Stimulated activated CD8-positive, alpha-beta memory T cell treated with anti-CD3 and anti-CD28 coated beads, Interleukin-4, amount 100 ng/mL, for 1 hour (primary cell): ENCODE data around the gene EPS8L1.
A peak's percentile ranks its signal among the peaks of the same experiment; 100 is the strongest.

Experiments
- DNase-seq, 2 donors: peaks; one replicate each; pipeline ENCODE4 v3.0.0-alpha.2; 2020; ENCODE audit warnings: low read depth in 2 of 2, low spot score in 1 of 2

Gene EPS8L1

DNA sequence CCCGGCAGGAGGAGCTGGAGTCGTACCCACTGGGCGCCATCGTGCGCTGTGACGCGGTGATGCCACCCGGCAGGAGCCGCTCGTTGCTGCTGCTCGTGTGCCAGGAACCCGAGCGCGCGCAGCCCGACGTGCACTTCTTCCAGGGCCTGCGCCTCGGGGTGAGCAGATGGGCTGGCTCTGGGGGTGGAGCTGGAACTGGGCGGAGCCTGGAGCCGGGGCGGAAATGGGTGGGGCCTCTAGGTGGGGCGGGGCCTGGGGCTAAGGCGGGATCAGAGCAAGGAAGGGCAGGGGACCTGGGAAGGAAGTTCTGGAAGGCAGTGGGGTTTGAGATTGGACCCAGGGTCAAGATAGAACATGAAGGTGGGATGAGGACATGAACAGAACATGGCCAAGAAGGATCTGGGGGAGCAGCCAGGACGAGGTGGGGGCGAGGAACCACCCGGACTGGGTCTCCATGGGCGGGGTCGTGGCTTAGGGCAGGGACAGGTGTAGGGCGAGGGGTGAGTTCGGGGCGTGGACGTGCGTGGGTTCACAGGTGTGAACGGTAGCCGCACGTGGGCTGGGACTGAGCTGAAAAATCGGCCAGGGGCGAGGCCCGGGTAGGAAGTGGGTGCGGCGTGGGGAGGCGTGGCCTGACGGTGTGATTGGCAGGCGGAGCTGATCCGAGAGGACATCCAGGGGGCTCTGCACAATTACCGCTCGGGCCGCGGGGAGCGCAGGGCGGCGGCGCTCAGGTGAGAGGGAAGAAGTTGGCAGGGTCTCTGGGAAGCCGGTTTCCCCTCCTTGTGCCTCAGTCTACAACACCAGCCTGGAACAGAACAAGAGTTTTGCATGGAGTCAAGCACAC, 4.7 kb downstream of the EPS8L1 start:
- DNase-seq: no peak

DNA sequence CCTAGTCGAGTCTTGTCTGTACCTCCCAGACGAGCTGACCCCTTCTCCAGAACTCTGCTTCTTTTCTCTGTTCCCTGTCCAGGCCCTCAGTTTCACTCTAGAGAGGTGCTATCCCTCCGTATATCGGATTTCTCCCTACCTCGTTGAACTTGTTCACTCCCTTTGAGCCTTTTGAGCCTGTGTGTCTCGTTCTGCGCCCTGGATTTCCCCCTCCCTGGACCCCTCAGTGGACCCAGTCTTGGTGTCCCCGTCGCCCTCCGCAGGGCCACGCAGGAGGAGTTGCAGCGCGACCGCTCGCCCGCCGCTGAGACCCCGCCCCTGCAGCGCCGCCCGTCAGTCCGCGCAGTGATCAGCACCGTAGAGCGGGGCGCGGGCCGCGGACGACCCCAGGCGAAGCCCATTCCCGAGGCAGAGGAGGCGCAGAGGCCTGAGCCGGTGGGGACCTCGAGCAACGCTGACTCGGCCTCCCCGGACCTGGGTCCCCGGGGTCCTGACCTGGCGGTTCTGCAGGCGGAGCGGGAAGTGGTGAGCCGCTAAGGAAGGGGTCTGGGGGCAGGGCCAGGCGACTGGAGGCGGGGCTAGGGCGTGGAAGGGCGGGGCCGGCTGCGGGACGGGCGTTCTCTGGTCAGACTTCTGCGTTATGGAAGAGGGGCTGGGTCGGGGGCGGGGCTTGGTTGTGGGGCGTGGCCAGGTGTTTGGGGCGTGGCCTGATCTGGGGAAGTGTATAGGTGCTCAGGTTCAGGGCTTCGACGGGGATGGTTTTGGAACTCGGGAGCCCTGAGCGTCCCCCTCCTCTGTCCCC, 5.5 kb downstream of the EPS8L1 start:
- peak; percentile 64 to 81 for DNase-seq

DNA sequence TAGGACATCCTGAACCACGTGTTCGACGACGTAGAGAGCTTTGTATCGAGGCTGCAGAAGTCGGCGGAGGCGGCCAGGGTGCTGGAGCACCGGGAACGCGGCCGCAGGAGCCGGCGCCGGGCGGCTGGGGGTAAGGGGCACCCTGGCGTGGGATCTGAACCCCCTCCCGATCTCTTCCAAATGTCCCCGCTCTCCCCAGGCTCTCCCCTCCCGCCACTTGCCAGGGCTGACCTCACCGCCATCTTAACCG, 6.0 kb downstream of the EPS8L1 start:
- DNase-seq: no peak

DNA sequence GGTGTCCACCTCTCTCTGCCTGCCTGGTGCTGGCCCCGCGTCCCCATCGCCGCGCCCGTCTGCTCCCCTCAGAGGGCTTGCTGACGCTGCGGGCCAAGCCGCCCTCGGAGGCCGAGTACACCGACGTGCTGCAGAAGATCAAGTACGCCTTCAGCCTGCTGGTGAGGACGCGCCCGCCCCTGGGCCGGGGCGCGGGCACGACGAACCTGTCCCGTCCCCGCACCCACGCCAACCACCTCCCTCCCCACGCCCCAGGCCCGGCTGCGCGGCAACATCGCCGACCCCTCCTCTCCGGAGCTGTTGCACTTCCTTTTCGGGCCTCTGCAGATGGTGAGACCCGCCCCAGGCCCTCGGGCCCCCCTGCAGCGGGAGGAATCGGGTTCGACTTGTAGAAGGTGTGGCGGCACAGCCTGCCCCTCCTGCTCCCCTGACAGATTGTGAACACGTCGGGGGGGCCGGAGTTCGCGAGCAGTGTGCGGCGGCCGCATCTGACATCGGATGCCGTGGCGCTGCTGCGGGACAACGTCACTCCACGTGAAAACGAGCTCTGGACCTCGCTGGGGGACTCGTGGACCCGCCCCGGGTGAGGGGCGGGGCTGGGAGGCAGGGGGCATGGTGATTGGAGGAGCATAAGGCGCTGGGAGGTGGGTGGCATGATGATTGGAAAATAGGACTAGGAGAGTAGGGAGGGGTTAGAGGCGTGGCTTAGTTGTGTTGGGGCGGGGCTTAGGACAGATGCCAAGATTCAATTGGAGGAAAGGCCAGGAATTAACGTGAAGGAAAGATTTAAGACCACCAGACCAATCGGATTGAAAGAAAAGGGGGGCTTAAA, 6.6 kb downstream of the EPS8L1 start:
- peak in 1 of 2 donors; percentile 18 for DNase-seq

DNA sequence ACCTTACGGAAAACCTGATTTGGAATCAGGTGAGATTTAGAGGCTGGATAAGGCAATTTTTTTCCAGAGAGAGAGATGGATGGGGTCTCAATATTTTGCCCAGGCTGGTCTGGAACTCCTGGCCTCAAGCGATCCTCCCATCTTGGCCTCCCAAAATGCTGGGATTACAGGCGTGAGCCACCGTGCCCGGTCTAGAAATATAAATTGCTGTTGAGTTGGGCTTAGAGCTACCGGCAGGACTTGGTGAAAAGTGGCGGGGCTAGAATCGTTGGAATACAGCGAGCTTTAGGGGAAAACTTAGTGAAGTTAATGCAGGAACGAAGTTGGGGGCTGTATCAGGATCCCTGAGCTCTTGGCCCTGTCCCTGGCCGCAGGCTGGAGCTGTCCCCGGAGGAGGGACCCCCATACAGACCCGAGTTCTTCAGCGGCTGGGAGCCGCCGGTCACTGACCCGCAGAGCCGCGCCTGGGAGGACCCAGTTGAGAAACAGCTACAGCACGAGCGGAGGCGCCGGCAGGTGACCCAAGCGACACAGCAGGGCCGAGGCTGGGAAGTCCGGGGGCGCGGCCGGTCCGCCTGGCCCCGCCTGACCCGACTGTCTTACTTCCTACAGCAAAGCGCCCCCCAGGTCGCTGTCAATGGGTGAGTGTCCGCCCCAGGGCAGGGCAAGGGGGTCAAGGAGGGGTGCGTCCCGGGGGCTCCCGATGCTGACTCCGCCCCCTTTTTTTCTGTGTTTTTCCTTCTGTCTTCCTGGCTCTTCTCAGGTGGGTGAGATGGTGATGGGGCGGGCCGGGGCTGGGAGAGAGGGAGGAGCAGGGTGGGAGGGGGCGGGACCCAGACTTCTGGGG, 7.6 kb downstream of the EPS8L1 start:
- DNase-seq: no peak

DNA sequence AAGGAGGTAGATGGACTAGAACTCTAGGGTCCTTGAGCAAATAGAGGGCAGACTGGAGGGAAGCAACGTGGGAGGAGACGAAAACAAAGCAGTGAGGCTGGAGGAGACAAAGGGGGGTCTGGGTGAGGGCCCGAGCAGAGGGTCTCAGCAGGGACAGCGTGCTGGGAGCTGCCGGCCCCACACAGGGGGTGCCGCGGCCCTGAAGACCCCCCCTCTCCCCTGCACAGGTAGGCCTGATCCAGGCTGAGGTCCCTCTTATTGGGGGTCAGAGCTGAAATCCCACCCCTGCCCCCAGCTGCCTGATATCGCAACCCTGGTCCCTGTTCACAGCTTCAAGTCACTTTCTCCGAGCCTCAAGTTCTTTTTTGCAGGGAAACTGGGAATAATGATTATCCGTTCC, 8.7 kb downstream of the EPS8L1 start:
- no peak for DNase-seq

DNA sequence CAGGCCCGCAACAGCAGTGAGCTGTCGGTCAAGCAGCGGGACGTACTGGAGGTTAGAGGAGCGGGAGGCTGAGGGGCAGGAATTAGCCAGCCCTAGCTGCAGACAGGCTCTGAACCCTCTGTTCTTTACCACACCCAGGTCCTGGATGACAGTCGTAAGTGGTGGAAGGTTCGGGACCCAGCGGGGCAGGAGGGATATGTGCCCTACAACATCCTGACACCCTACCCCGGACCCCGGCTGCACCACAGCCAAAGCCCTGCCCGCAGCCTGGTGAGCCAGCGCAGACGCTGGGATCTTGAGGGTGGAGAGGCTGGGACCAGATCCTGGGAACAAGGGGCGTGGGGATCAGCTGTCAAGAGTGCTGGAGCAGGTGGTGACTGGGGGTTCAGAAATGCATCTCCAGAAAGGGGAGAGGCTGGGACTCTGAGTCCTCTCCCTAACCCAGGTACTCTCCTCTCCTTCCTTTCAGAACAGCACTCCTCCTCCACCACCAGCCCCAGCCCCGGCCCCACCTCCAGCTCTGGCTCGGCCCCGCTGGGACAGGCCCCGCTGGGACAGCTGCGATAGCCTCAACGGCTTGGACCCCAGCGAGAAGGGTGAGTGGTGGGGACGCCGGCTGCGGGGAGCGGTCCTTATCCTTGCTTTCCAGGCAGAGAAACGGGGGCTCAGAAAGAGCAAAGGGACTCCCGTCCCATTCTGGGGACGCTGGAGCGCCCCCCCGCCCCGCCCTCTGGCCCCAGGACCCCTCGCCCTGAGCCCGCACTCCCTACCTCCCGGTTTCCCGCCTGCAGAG, 10.4 kb downstream of the EPS8L1 start:
- no peak for DNase-seq

DNA sequence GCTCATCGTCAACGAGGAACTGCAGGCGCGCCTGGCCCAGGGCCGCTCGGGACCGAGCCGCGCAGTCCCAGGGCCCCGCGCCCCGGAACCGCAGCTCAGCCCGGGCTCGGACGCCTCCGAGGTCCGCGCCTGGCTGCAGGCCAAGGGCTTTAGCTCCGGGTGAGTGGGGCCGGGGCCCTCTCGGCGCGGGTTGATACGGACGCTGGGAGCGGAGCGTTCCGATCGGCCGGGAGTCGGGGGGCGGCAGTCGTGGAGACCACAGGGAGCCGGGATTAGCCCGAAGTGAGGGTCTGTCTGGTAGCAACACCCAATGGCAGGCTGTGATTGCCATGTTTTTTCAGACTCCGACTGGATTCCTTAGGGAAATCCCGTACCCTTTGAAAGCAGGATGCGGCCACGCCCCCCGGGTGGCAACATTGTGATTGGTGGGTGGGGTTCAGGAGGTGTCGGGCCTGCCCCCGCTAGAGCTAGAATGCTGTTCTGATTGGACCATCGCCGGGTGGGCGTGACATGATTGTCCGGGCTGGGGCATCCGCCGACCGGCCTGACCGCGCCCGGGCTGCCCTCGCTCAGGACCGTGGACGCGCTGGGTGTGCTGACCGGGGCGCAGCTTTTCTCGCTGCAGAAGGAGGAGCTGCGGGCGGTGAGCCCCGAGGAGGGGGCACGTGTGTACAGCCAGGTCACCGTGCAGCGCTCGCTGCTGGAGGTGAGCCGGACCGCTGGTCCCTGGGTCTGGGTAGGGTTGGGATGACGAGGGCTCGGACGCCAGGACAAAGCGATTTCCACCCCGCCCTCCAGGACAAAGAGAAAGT, 11.3 kb downstream of the EPS8L1 start:
- DNase-seq: peak in 1 of 2 donors; percentile 19

DNA sequence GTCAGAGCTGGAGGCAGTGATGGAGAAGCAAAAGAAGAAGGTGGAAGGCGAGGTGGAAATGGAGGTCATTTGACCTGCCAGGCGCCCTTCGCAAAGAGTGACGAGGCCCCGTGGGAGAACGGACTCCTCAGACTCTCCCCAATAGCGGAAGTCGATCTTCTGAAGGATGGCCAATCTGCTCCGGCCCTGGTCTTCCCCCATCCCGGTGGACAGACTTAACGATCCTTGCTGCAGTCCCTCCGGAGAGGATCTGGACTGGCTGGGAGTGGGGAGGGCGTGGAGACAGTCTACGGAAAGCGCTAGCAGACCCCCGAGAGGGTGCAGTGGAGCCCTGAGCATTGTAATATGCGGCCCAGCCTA, 11.9 kb downstream of the EPS8L1 start:
- no peak for DNase-seq

DNA sequence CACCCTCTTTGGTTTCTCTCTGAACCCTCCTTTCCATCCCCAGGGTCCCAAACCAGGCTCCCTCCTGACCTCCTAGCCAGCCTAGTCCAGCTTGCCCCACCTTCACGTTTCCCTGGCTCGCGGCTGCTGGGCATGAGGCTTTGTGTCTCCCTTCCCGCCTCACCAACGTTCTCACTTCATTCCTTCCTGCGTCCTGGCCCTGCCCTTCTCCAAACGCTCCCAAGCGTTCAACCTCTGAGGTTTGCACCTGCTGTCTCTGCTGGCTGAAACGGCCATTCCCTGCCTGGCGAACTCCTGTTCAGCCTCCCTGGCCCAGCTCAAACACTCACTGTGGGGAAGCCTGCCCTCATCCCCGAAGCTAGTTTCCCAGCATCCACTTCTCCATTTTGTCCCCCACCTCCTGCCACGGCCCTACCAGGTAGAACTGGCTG, 12.4 kb downstream of the EPS8L1 start:
- no peak for DNase-seq

DNA sequence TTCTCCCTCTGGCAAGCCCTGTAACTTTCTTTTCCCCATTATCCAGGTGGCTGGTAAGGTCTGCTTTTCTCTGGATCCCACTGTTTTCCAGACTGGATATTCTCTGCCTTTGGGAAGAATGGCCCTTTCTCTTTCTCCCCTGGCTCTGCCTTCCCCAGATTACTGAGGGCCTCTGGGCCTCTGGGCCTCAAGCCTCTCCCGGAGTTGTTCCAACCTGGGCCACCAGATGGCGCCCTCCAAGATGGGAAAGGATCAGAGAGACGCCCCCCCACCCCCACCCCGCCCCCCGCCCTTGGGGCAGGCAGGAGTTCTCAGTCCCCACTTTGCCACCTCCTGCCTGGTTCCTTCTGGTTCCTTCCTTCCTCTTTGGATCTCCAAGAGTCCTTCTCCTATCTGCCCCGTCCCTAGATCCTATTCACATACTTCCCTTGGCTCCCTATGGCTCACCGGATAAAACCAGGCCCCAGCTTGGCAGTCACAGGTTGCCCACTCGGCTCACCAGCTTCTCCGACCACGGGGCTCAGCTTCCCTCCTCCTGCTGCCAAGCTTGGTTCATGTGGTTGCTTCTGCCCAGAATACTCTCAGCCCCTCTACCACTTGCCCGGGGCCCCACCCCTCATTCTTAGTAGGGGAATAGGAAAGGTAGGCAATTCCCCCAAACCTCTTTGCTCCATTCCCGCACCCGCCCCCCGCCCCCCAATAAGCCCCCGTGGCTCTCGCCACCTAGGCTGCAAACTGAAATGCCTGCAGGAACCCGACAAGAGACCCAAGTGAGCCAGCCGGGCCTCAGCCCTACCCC, 13.1 kb downstream of the EPS8L1 start:
- DNase-seq: peak; percentile 52 to 59

DNA sequence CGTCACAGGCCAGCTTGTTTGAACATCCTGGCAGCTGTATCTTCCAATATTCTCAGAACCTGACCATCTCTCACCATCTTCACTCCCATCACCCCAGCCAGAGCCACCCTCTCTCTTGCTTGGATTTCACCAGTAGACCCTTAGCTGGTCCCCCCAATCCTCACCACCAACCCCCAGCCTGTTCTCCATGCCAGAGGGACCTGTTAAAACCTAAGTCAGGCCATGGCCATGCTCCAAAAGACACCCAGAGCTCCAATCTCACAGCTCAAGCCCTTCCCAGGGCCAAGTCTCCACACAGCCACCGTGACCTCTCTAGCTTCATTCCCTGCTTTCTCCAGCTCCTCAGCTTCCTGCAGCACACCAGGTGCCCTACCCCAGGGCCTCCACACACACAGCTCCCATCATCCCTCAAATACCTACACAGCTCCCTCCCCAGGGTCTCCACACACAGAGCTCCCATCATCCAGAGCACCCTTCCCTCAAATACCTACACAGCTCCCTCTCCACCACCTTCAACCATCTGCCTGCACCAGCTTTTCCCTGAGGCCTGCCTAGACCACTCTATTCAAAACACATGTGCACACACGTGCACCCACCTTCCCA, 13.8 kb downstream of the EPS8L1 start:
- DNase-seq: no peak

DNA sequence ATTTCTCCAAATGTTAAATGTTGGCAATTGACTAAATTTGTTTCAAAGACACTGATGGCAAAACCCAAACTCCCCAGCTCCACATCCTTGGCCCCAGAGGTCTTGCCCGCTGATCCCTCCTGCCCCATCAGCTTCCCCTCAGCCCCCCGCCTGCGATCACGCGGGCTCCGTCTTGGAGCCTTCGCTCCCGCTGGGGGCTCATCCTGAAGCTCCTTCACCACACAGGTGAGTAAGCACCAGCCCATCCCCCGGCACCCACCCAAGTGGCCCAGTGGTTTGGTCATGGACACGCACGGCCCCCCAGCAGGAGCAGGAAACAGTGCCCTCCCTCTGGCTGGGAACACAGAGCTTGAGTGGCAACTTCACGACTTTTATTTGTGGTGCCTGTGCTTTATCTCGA, 14.9 kb downstream of the EPS8L1 start:
- DNase-seq: no peak

DNA sequence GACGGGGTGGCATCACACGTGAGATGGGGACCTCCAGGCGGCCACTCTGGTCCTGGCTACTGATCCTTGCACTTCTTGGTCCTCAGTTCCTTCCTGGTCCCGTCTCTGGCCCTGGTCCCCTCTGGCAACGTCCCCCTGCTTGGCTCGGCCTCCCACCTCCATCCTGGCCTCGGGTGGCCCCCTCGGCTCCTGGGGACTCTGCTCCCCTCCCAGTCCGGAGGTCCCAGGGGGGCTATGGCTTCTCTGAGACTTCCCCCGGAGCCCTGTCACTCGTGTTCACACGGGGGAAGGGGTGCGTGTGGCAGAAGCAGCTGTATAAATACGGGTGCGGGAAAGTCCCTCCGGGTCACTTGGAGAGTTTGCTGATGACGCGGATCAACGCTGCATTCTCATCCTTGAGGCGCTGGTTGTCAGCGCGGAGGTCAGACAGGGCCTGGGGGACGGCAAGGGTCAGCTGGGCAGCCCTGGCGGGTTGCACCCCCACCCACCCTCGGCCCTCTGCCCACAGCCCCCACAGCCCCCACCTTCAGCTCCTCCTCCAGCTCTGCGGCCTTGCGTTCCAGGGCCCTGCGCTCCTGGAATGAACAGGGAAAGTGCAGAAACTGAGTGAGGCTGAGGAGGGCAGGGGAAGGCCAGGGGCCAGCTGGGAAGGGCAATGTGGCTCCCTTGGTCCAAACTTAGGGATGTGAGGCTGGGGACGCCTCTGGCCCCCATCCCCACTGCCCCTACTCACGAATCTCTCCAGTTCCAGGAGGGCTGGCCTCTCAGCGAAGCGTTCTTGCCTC, 15.6 kb downstream of the EPS8L1 start:
- no peak for DNase-seq

DNA sequence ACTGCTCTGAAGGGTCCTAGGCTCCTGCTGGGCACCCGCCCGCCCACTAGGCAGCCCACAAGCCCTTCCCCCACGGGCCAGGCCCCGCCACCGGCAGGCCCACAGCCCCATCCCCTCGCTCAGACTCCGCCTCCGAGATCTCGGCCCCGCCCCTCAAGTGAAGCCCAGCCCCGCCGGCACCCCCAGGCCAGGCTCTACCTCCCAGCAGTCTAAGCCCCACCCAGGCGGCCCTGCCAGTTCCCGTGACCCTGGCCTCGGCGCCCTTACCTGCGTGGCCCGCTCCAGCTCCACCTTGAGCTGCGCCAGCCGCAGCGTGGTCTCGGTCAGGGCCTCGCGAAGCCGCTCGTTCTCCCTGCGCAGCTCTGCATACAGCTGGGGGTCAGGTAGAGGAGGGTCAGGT, 16.3 kb downstream of the EPS8L1 start:
- no peak for DNase-seq

DNA sequence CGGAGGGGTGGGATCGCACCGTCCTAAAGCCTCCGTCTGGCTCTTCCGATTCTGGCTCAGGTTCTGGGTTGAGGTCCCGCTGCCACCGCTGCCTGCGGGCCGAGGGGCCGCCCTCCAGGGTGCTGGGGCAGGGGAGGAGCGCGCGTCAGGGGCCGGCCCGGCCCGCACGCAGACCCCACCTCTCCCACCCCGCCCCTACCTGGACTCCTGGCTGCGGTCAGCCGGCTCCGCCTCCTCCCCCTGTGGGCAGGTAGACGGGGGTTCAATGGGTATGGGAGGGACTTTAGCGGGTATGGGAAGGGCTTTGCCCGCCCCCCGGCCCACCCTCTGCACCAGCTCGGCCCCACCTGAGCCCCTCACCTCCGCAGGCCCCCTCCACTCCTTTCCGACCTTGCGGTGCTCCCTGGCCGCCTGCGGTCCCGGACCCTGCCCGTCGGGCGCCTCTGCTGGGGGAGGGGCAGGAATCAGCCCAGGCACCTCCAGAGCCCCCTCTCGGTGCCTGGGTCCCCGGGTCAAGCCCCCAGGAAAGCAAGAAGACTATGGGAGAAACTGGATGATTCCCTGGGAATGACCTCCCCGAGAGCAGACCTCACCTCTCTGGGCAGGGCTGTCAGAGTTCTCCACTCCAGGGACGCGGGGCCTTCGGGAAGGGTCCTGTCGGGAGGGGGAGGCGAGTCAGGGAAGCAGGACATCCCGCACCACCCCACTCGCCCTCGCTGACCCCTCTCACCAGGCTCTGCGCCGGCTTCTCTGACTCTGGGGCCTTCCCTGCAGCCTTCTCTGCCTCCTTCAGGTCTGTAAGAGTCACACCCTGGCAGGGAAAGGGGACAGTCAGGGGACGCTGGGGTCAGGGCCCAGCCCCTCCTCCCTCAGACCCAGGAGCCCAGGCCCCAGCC, 17.0 kb downstream of the EPS8L1 start:
- DNase-seq: no peak
